ENCODE results near the gene ADAMTS18. TPM values are rescaled to one million over a fixed set of nuclear protein-coding genes. Genes with fewer than 3 reads are reported as not detected.

Gene ADAMTS18
- total RNA-seq, 2 donors from 2014 or later, result not detected

DNA sequence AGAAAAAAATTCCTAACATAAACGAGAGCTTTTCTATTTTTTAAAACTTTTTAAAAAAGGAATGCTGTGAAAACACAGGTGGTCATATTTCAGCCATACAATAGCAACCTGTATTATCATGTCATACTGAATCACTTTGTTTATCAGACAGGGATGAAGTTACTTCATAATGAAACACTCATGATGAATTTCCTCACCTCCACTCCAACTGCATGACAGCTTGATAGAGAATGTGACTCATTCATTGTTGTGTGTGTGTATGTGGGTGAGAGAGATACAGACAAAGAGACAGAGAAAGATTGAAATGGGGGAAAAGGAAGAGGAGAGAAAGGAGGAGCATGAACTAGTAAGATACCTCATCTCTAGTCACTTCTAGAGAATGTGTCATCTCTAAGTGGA lies 126.7 kb downstream of the ADAMTS18 start:
- Histone ChIP-seq H3K27ac (no peak overlapping the region), H3K36me3 (no peaks in the 10 kb centered on the region), H3K4me1 (no peaks in the 10 kb centered on the region), H3K9me3 (no peaks in the 10 kb centered on the region), H3K27me3 (no peaks in the 10 kb centered on the region), H3K4me3 (no peak overlapping the region)
- TF ChIP-seq CTCF (IDR thresholded peaks at IDR 0.05), result no peak
- no peak for DNase-seq (ENCODE audit: low spot score)

- no peak for DNase-seq (ENCODE audit: low spot score)
- Histone ChIP-seq H3K9me3 (no peaks in the 10 kb centered on the region), H3K4me3 (no peak overlapping the region), H3K4me1 (no peaks in the 10 kb centered on the region), H3K36me3 (no peaks in the 10 kb centered on the region), H3K27me3 (no peaks in the 10 kb centered on the region), H3K27ac (no peak overlapping the region)
- TF ChIP-seq CTCF (IDR thresholded peaks at IDR 0.05), result no peak
Observed at GRCh38 chr16:77307426-77308162, 127.2 kb downstream of the ADAMTS18 start.

- no peaks in the 10 kb centered on the region for H3K27me3 ChIP-seq
- no peak for DNase-seq (ENCODE audit: low spot score)
- no peak for TF ChIP-seq CTCF (IDR thresholded peaks at IDR 0.05)
- no peaks in the 10 kb centered on the region for H3K36me3 ChIP-seq
- no peak overlapping the region for H3K27ac ChIP-seq
- H3K9me3 ChIP-seq, result no peaks in the 10 kb centered on the region
- H3K4me3 ChIP-seq, result no peak overlapping the region
- no peaks in the 10 kb centered on the region for H3K4me1 ChIP-seq
Observed at GRCh38 chr16:77306075-77306474, 128.8 kb downstream of the ADAMTS18 start.

GRCh38 chr16:77304877-77305276 lies 130.0 kb downstream of the ADAMTS18 start:
- DNase-seq (ENCODE audit: low spot score), result no peak
- H3K36me3 ChIP-seq, result no peaks in the 10 kb centered on the region
- no peak overlapping the region for H3K4me3 ChIP-seq
- TF ChIP-seq CTCF (IDR thresholded peaks at IDR 0.05), result no peak
- no peaks in the 10 kb centered on the region for H3K4me1 ChIP-seq
- no peaks in the 10 kb centered on the region for H3K9me3 ChIP-seq
- H3K27me3 ChIP-seq, result no peaks in the 10 kb centered on the region
- H3K27ac ChIP-seq, result no peak overlapping the region

GRCh38 chr16:77304134-77304533 lies 130.7 kb downstream of the ADAMTS18 start:
- Histone ChIP-seq H3K4me3 (no peak overlapping the region), H3K36me3 (no peaks in the 10 kb centered on the region), H3K27me3 (no peaks in the 10 kb centered on the region), H3K9me3 (no peaks in the 10 kb centered on the region), H3K27ac (no peak overlapping the region), H3K4me1 (no peaks in the 10 kb centered on the region)
- DNase-seq (ENCODE audit: low spot score), result no peak
- no peak for TF ChIP-seq CTCF (IDR thresholded peaks at IDR 0.05)

GRCh38 chr16:77302674-77303073 lies 132.2 kb downstream of the ADAMTS18 start:
- TF ChIP-seq CTCF (IDR thresholded peaks at IDR 0.05), result no peak
- no peaks in the 10 kb centered on the region for H3K4me1 ChIP-seq
- no peaks in the 10 kb centered on the region for H3K36me3 ChIP-seq
- H3K27ac ChIP-seq, result no peak overlapping the region
- H3K27me3 ChIP-seq, result no peaks in the 10 kb centered on the region
- H3K9me3 ChIP-seq, result no peaks in the 10 kb centered on the region
- H3K4me3 ChIP-seq, result no peak overlapping the region
- no peak for DNase-seq (ENCODE audit: low spot score)

Measured in right atrium auricular region (tissue), 2 donors.